Effector memory CD8-positive, alpha-beta T cell (primary cell): ENCODE data around the gene LRRC72.
"Not testable (repeated sequence)": the region's sequence is repeated elsewhere in the genome, so short reads cannot be mapped to it uniquely, and the experiment has no call there.

ENCODE experiments used
- ATAC-seq: fragments of 150-1000 bp; cut with Tn5 transposase; replicated peaks from 2 replicates; pipeline ENCODE4 v1.10.0; 2021; ENCODE audit warnings: mild to moderate bottlenecking, moderate library complexity
- DNase-seq, 3 experiments: peaks; one replicate each; pipeline ENCODE4 v3.0.0; 2021
- H3K27ac Mint-ChIP-seq, 2 donors: one replicate each; pipeline ENCODE4 v1.8.0; 2022; ENCODE audit warnings: mild to moderate bottlenecking in 2 of 2, mixed read lengths in 2 of 2, moderate library complexity in 2 of 2
- H3K27me3 Mint-ChIP-seq, 2 donors: one replicate each; pipeline ENCODE4 v1.8.0; 2022; ENCODE audit warnings: mixed read lengths in 2 of 2
- H3K36me3 Mint-ChIP-seq: one replicate; pipeline ENCODE4 v1.8.0; 2022; ENCODE audit warnings: mild to moderate bottlenecking, moderate library complexity, mixed read lengths; ENCODE audit not compliant: insufficient read depth
- H3K4me1 Mint-ChIP-seq, 2 donors: one replicate each; pipeline ENCODE4 v1.8.0; 2022; ENCODE audit warnings: low read depth in 2 of 2, mixed read lengths in 2 of 2
- H3K4me3 Mint-ChIP-seq, 2 donors: one replicate each; pipeline ENCODE4 v1.8.0; 2022; ENCODE audit warnings: mild to moderate bottlenecking in 2 of 2, mixed read lengths in 2 of 2, moderate library complexity in 2 of 2
- H3K9me3 Mint-ChIP-seq, 2 donors: one replicate each; pipeline ENCODE4 v1.8.0; 2022; ENCODE audit warnings: mixed read lengths in 2 of 2

LRRC72 gene

DNA sequence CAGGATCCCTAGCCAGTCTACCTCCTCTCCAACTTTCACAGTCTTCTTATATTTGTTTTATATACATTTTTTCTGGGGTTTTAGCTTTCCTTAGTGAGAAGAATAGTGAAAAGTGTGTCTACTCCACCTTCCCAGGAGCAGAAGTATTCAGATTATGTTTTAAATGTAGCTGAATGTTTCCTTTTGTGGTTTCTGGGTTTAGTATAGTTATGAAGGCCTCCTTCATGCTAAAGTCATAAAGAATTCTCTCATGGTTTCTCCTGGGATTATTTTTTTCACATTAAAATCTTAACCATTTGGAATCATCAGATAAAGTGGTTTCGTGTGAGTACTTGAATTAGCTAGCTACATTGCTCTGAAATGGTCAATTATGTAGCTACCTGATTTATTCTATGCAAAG is 68.1 kb downstream of the LRRC72 start:
- ATAC-seq (no peak), DNase-seq (no peak)
- Mint-ChIP-seq H3K4me3 (no peak overlapping the region), H3K36me3 (no peaks in the 10 kb centered on the region), H3K4me1 (no peaks in the 10 kb centered on the region), H3K27me3 (no peaks in the 10 kb centered on the region), H3K9me3 (no peaks in the 10 kb centered on the region), H3K27ac (no peak overlapping the region)

DNA sequence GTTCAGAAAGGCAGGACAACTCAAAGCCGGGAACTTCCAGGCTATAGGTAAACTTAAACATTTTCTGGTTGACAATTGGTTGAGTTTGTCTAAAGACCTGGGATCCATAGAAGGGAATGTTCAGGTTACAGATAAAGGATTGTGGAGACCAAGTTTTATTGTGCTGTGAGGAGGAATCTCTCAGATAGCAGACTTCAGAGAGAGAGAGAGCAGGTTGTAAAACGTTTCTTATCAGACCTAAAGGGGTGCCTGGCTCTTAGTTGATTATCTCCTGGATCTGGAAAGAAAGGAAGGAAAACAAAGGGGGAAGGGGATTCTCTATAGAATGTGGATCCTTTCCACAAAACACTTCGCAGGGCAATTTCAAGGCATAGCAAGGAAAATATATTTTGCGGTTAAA is 69.0 kb downstream of the LRRC72 start:
- H3K4me3 Mint-ChIP-seq, H3K27me3 Mint-ChIP-seq, DNase-seq, ATAC-seq, H3K27ac Mint-ChIP-seq, H3K36me3 Mint-ChIP-seq, H3K4me1 Mint-ChIP-seq, H3K9me3 Mint-ChIP-seq: not testable (repeated sequence)

DNA sequence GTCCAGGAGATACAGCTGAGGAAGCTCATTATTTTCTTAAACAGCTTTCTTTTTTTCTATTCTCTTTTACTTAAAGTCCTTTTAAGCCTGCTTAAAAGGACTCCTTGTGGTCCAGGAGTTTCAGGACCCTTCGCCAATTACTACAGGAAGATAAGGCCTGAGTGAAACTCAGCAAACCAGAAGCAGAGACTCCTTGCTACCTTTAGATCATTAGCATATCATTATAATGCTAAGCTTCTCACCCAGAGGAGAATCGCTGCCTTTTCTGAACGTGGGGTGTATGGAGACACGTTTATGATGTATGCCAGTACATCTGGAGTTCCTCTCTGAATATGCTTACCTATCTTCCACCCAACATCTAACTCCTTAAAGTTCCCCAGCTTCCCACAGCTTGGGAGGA is 71.4 kb downstream of the LRRC72 start:
- Mint-ChIP-seq H3K27ac (peak overlapping the region in 1 of 2 donors; percentile 54), H3K9me3 (no peaks in the 10 kb centered on the region), H3K27me3 (no peaks in the 10 kb centered on the region), H3K4me3 (no peak overlapping the region), H3K4me1 (no peaks in the 10 kb centered on the region), H3K36me3 (peaks cover 17% of the 10 kb centered on the region)
- ATAC-seq = no peak
- no peak for DNase-seq

DNA sequence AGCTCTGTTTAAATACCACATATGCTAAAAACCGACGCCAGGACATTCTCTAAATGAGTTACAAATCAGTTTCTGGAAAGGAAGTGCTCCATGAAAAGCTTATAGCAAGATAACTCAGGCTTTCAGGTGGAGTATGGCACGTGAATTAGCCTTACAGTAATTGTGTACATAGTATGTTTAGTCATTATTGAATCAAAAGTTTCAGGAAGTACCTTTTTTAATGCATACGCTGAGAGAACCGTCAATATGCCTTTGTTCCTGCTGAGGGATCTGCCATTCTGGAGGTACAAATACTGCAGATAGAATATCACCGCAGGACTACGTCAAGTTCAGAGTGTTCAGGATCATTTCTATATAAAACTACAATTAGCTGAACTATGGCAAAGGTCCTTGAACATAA is 73.2 kb downstream of the LRRC72 start:
- H3K4me3 Mint-ChIP-seq = no peak overlapping the region
- H3K36me3 Mint-ChIP-seq = peaks cover 20% of the 10 kb centered on the region
- no peaks in the 10 kb centered on the region for H3K4me1 Mint-ChIP-seq
- H3K9me3 Mint-ChIP-seq = no peaks in the 10 kb centered on the region
- ATAC-seq (no peak), DNase-seq (no peak)
- no peak overlapping the region for H3K27ac Mint-ChIP-seq
- H3K27me3 Mint-ChIP-seq = no peaks in the 10 kb centered on the region

DNA sequence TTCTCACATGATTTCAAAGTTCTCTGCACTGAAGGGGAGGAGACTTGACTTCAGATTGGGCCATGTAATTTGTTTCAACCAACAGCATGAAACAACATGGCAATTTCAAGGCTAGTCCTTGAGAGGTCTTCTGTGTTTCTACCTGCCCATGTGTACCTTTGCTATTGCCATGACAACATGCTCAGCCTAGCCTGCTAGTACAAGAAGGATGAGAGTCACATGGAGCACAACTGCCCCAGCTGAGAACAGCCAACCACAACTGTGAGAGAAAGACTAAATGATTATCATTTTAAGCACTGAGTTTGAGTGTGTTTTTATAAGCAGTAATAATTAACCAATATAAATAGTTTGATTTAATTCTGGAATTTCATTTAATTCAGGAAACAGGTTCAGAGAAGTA is 77.0 kb downstream of the LRRC72 start:
- no peaks in the 10 kb centered on the region for H3K9me3 Mint-ChIP-seq
- ATAC-seq (no peak), DNase-seq (no peak)
- H3K4me3 Mint-ChIP-seq = no peak overlapping the region
- H3K4me1 Mint-ChIP-seq = no peaks in the 10 kb centered on the region
- no peak overlapping the region for H3K27ac Mint-ChIP-seq
- peaks cover 38% of the 10 kb centered on the region for H3K36me3 Mint-ChIP-seq
- no peaks in the 10 kb centered on the region for H3K27me3 Mint-ChIP-seq

DNA sequence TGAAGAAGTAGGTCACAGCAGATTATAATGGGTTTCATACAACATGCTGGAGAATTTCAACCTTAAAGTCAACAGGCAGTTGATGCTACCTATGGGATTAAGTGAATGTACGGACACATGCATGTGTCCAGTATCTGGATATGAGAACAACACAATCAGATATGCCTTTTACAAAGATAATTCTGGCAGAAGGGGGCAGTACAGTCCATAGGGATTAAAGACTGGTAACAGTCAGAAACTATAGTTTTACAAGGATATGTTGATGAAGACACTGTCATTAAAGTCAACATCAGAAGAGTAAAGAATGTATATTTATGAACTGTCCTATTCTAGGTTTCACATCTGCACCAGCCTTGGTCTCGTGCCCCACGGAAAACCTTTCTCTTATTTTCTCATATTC is 77.4 kb downstream of the LRRC72 start:
- Mint-ChIP-seq H3K4me3 (no peak overlapping the region), H3K36me3 (peaks cover 38% of the 10 kb centered on the region), H3K9me3 (no peaks in the 10 kb centered on the region), H3K27me3 (no peaks in the 10 kb centered on the region), H3K27ac (no peak overlapping the region), H3K4me1 (no peaks in the 10 kb centered on the region)
- ATAC-seq = no peak
- no peak for DNase-seq

DNA sequence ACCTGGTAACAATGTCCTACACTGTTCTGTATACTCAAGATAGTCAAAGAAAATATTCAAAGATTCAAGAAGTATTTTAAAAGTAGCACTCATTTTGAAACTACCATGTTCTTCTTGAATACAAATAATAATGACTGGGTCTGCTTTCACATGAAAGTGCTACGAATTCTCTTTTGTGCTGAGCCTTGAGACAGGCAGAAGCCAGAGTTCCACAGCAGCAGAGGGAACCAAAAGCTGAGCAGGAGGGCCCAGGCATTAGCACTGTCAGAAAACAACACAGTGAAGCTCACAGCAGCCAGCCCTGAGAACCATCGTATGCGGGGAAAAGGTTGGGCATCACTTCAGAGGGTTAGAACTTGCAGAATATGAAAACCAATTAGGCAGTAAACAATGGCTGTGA is 80.1 kb downstream of the LRRC72 start:
- no peak for DNase-seq
- no peak for ATAC-seq
- no peaks in the 10 kb centered on the region for H3K9me3 Mint-ChIP-seq
- peaks cover 29% of the 10 kb centered on the region for H3K36me3 Mint-ChIP-seq
- H3K4me1 Mint-ChIP-seq = peaks cover 0 to under 1% of the 10 kb centered on the region in 2 donors
- no peaks in the 10 kb centered on the region for H3K27me3 Mint-ChIP-seq
- no peak overlapping the region for H3K4me3 Mint-ChIP-seq
- no peak overlapping the region for H3K27ac Mint-ChIP-seq

DNA sequence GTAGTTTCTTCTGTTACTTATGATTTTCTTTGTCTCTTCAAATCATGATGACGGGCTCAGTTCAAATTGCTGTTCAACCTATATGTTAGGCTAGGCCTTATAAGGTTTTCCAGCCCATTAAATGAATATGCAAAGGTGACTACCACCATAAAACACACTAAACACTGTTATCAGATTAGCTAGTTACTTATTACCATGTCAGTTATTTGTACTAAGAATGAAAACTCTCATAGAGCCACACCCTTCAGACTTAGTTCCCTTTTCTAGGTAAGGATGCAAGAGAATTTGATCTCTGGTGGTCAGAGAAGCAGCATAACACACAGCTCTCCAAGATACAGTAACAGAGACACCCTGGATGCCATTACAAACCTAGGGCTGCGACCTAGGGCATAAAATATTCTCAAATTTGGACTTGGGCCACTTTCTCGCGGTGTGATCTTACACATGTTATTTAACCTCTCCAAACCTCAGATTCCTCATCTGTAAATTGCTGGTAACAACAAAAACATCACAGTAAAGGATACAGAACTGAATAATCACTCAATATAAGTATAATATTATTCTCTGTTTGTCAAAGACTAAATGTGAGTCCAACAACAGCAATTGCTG is 83.3 kb downstream of the LRRC72 start:
- Mint-ChIP-seq H3K36me3 (peaks cover 22% of the 10 kb centered on the region), H3K27me3 (no peaks in the 10 kb centered on the region), H3K9me3 (no peaks in the 10 kb centered on the region), H3K27ac (no peak overlapping the region), H3K4me1 (peaks cover 0 to 4% of the 10 kb centered on the region in 2 donors), H3K4me3 (no peak overlapping the region)
- DNase-seq (no peak), ATAC-seq (no peak)

DNA sequence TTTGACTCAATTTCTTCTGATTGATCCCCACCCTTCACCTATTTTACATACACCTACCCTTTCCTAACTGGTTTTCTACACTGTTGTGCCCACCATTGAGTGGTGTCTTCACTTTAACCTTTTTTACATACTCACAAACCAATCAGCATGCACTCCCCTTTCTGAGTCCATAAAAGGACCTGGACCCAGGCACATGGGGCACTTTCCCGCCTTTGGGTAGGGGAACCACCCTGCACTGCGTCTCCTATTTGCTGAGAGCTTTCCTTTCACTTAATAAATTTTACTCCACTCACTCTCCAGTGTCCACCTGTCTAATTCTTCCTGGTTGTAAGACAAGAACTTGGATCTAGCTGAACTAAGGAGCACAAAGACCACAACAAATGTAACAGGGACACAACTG is 85.1 kb downstream of the LRRC72 start:
- Mint-ChIP-seq H3K9me3 (no peaks in the 10 kb centered on the region), H3K27ac (peak overlapping the region in 1 of 2 donors; percentile 38), H3K4me1 (peaks cover 0 to 4% of the 10 kb centered on the region in 2 donors), H3K4me3 (no peak overlapping the region), H3K27me3 (no peaks in the 10 kb centered on the region), H3K36me3 (peaks cover 19% of the 10 kb centered on the region)
- ATAC-seq (no peak), DNase-seq (no peak)

DNA sequence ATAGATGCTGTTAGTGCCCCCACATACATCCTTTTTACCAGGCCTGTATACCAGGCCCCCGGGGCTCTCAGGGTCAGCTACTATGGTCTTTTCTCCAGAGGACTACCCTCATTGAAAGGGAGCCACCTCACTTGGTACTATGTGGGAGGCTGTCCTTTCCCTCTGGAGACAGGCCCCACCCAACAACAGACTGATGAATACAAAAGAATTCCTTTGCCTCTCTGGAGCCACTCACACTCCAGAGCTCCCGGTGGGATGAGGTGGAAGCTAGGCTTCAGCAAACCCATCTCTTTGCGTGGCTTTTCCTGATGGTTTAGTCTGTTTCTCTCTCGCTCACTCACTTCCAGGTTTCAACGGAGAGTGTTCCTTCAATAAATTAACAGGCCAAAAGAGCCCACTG is 88.6 kb downstream of the LRRC72 start:
- Mint-ChIP-seq H3K36me3 (peaks cover 28% of the 10 kb centered on the region), H3K4me1 (peaks cover 0 to 15% of the 10 kb centered on the region in 2 donors), H3K27me3 (no peaks in the 10 kb centered on the region), H3K4me3 (no peak overlapping the region), H3K27ac (no peak overlapping the region), H3K9me3 (no peaks in the 10 kb centered on the region)
- no peak for ATAC-seq
- DNase-seq = no peak

DNA sequence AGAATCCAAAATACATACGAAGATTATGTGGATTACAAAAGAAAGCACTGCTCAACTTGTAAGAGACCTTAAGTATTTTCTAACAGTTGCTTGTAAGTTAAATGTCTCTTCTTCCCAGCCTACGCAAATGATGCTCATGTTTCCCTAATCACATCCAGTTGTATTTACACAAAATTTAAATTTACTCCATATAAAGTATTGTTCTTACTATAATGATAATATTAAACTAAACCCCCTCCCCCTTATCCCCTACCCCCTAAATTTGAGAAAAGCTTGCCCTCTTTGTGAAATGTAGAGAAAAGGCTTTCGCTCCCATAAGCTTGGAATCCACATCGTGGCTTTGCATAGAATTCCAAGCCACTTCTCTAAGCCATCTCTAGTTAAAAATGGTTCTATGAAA is 89.5 kb downstream of the LRRC72 start:
- Mint-ChIP-seq H3K36me3 (peaks cover 28% of the 10 kb centered on the region), H3K27me3 (no peaks in the 10 kb centered on the region), H3K9me3 (no peaks in the 10 kb centered on the region), H3K4me3 (no peak overlapping the region), H3K4me1 (peaks cover 0 to 20% of the 10 kb centered on the region in 2 donors), H3K27ac (no peak overlapping the region)
- DNase-seq = no peak
- ATAC-seq = no peak

DNA sequence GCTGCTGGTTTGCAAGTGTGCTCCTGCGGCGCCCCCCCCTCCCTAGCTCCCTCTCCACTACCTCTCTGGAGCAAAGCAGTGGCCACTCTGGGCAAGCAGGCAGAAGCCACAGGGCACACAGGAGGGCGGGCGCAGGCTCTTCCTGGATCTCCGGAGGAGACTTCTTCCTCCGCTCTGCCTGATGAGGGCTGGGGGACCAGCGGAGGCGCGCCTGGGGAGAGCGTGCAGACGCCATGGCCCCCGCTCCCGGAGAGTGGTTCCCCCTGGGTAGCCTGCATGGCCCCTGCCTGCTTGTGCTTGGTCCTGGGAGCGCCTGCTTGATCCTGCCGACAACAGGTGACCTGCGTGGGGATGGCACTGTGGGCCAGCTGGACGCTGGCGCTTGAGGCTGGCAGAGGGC is 89.9 kb downstream of the LRRC72 start:
- peaks cover 32% of the 10 kb centered on the region for H3K36me3 Mint-ChIP-seq
- no peak overlapping the region for H3K27ac Mint-ChIP-seq
- no peak overlapping the region for H3K4me3 Mint-ChIP-seq
- ATAC-seq (no peak), DNase-seq (no peak)
- H3K27me3 Mint-ChIP-seq = no peaks in the 10 kb centered on the region
- peaks cover 0 to 20% of the 10 kb centered on the region in 2 donors for H3K4me1 Mint-ChIP-seq
- no peaks in the 10 kb centered on the region for H3K9me3 Mint-ChIP-seq

DNA sequence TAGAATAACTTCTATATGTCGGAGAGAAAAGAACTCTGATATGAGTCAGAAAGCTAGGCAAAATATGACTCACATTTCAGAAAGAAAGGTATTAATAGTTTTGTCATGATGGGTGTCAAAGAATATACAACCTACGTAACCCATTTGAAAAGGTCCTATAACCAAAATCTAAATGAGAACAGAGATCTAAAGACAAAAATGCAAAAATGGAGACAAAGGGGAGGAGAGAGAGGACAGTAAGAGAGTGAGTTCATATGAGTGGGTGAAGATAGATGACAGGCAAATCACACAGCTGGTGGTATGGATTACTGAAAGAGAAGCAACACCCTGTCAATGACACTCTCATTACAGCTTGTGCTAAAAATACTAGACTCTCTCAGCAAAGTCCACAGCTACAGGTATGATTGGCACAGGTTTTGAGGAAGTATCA is 93.4 kb downstream of the LRRC72 start:
- no peak overlapping the region for H3K4me3 Mint-ChIP-seq
- peaks cover 46% of the 10 kb centered on the region for H3K36me3 Mint-ChIP-seq
- DNase-seq (no peak), ATAC-seq (no peak)
- no peaks in the 10 kb centered on the region for H3K27me3 Mint-ChIP-seq
- peaks cover 0 to 16% of the 10 kb centered on the region in 2 donors for H3K4me1 Mint-ChIP-seq
- no peaks in the 10 kb centered on the region for H3K9me3 Mint-ChIP-seq
- peak overlapping the region in 1 of 2 donors; percentile 16 for H3K27ac Mint-ChIP-seq

DNA sequence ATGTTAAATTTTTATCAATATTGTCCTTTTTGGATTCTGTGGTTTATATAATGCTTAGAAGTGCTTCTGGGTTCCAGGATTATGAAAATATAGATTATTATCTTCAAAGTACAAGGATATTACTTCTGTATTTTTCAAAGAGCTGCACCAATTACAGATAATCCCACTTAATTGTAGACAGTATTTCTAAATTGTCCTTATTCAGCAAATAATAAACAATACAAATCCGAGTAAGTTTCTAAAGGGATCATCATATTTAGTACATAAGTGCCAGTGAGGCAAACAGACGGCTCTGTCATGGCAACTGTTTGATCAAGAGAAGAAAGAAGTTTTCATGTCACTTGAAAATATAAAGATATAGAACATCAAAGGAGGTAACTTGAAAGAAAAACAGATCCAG is 99.8 kb downstream of the LRRC72 start:
- ATAC-seq = no peak
- no peak overlapping the region for H3K4me3 Mint-ChIP-seq

DNA sequence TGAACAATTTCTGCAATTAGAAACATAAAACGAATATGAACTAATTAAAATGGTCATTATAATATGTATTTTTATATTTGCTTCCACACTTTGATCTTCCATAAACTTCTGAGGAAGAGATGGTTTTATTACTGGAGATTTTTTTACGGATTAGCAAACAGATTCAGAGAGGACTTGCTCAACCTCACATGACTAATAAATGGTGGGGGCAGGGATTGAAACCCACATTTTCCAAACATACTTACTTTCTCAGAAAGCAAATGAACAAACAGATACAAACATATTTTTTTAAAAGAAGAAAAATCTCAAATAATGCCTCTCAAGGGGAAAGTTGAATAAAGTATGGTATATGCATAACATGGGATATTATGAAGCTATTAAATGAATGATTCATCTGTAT is 100.6 kb downstream of the LRRC72 start:
- Mint-ChIP-seq H3K4me1 (peaks cover 0 to 4% of the 10 kb centered on the region in 2 donors), H3K36me3 (peaks cover 38% of the 10 kb centered on the region), H3K4me3 (no peak overlapping the region), H3K9me3 (no peaks in the 10 kb centered on the region), H3K27me3 (no peaks in the 10 kb centered on the region), H3K27ac (no peak overlapping the region)
- no peak for DNase-seq
- ATAC-seq = no peak

More for the DNA sequence above, 99.8 kb downstream of the LRRC72 start:
- DNase-seq = no peak
- H3K27ac Mint-ChIP-seq = no peak overlapping the region
- peaks cover 0 to 4% of the 10 kb centered on the region in 2 donors for H3K4me1 Mint-ChIP-seq
- H3K9me3 Mint-ChIP-seq = no peaks in the 10 kb centered on the region
- no peaks in the 10 kb centered on the region for H3K27me3 Mint-ChIP-seq
- H3K36me3 Mint-ChIP-seq = peaks cover 39% of the 10 kb centered on the region
